ENCODE results near the gene LRCH1.

- TF ChIP-seq POLR2A (IDR thresholded peaks at IDR 0.05): no peak
- no peak for TF ChIP-seq CTCF (IDR thresholded peaks at IDR 0.05)
Observed at GRCh38 chr13:46771693-46772092, 218.7 kb downstream of the LRCH1 start.
